Choroid plexus epithelial cell (primary cell): Measurements from ENCODE around the gene PNMA8B.

Experiments
- DNase-seq: peaks from one replicate; pipeline ENCODE4 v3.0.0-alpha.2; 2010; ENCODE audit warnings: low read depth
- H3K4me3 ChIP-seq: 2 replicates; pipeline ENCODE4 v1.5.1; 2011; ENCODE audit warnings: low read depth, mild to moderate bottlenecking, control low read depth, low read length, moderate library complexity
- CTCF ChIP-seq: conservative IDR thresholded peaks from 2 replicates; pipeline ENCODE4 v1.5.1; 2011; ENCODE audit warnings: low read depth, mild to moderate bottlenecking, control low read depth, inconsistent platforms, low read length, moderate library complexity

Gene PNMA8B

DNA sequence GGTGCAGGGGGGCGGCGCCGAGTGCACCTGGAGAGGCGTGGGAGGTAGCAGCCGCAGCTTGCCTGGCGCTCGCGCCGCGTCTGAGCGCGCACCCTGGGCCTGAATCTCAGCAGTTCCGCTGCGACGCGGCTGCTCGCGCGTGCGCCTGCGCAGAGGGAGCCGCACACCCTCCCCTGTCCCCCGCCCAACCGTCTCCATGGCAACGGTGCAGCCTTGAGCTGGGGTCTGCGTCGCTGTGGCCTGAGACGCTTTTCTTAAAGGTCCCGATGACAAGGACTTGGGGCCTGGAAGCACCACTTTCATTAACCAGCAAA is at the start of gene PNMA8B:
PNMA8B (minus strand) TSS at position 82 of the 314 bp plus-strand sequence. CDS start 402 bp downstream, outside the sequence.
- TF ChIP-seq CTCF, result no peak
- H3K4me3 ChIP-seq, result peak within 1 kb of the TSS; percentile 57
- peak; percentile 65 for DNase-seq

- no peak for TF ChIP-seq CTCF
- DNase-seq, result no peak
- H3K4me3 ChIP-seq, result no peak overlapping the region
Observed at GRCh38 chr19:46544651-46545050, 49.0 kb upstream of the PNMA8B start.

DNA sequence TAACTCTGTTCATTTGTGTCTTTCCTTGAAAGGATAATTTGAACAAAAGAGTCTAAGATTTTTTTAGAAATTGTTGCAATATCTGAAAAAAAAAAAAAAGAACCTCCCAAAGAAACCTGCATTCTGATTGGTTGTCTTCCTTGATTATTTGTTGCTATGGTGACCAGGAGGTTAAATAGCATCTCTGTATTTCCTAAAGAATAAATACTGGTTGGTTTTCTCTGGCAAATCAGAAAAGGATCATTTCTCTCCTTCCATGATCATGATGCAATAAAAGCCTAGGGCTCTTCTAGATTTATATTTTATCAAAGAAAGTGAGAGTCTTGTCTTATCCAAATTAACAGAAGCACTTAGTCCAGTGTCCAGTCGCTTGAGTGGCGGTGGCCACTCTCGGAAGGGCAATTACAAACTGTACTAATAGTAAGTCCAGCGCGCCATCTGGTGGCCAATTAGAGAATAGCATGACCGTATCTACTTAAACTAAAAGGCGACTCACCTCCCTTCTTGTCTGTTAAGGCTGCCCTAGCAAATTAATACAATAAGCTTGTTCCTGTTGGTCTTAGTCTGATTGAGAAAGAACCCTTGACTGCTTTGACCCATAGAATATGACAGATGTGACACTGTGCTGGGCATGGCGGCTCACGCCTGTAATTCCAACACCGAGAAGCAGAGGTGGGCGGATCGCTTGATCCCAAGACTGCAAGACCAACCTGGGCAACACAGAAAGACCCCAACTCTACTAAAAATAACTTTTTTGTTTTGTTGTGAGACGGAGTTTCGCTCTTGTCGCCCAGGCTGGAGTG is 47.0 kb upstream of the PNMA8B start:
- peak; percentile 94 for DNase-seq
- TF ChIP-seq CTCF, result peak; percentile 79
- H3K4me3 ChIP-seq, result no peak overlapping the region

DNA sequence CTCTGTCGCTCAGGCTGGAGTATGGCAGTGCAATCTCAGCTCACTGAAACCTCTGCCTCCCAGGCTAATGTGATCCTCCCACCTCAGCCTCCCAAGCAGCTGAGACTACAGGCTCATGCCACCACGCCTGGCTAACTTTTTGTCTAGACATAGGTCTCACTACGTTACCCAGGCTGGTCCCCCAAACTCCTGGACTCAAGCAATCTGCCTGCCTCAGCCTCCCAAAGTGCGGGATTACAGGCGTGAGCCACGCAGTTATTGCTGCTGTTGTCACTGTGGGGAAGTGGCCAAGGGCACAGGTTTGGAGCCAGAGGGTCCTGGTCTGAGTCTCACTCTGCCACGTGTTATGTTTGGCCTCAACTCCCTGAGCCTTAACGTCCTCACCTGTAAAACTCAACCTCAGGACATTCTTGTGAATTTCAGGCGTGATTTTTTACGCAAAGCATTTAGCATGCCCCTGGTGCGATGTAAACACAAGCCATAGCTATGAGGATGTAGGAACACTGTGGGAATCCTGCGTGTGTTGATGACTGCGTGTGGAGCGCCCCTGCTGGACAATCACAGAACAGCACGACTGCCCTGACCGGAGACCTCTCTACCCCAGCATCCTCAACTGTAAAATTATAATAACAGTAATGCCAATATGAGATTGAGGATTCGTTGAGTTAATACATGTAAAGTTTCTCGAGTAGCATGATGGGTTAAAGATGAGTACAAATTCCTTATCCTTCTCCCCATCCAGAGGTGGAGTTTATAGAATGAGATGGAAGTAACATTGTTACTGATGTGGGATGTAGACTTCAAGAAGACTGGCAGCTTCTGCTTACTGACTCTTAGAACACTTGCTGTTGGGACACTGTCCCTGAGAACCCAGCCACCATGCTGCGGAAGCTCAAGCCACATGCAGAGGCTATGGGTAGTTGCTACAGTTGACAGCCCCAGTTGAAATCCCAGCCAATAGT is 41.8 kb upstream of the PNMA8B start:
- peak; percentile 91 for TF ChIP-seq CTCF
- DNase-seq, result peak; percentile 65
- H3K4me3 ChIP-seq, result no peak overlapping the region

DNA sequence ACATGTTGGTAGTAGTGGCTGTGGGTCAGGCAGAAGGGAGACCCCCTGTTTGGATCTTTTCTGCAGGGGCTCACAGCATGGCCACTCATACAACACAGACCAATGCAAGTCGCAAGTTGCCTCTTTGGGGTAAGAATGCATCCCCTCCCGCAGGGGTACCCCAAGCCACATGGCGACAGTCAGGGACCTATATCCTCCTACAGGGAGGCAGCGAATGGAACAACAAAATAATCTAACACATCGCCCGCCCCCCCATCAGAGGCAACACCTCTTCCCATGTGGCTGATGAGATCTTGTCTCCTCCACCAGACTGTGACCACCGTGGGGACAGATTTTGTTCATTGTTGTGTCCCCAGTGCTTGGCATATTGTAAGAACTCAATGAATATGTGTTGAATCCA is 40.7 kb upstream of the PNMA8B start:
- DNase-seq, result no peak
- no peak overlapping the region for H3K4me3 ChIP-seq
- TF ChIP-seq CTCF, result no peak

DNA sequence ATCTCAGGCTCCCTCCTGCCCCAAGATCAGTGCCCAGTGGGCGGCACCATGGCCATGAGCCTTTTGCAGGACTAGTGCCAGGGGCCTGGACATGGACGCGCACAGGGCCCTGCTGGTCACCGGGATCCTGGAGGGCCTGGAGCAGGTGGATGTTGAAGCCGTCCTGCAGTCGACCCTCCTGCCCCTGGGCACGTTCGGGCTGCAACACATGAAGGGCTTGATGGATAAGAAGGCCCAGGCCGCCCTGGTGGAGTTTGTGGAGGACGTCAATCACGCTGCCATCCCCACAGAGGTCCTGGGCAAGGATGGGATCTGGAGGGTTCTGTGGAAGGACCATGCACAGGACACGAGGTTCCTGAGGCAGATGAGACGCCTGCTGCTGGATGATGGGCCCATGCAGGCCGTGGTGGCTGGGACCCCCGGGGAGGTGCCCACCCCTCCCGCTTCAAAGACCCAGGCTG is 38.0 kb upstream of the PNMA8B start:
- H3K4me3 ChIP-seq, result no peak overlapping the region

More for the DNA sequence above, 38.0 kb upstream of the PNMA8B start:
- TF ChIP-seq CTCF, result no peak
- DNase-seq, result no peak
